ENCODE results near the gene KRT7.

DNA sequence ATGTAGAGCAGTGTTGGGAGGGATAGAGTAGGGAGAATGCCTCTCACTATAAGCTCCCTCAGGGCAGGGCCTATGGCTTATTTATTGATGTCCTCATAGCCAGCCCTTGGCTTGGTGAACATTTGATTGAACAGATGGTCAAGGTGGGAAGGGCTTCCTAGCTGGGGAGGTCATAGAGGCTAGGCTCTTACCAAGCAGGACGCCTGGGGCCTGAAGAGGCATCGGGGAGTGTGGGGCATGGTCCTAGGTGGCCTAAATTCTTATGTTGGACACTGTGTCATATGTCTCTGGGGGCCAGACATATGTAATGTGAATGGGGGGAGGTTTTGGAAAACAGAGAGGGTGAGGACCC, 23.5 kb downstream of the KRT7 start:
- TF ChIP-seq EZH2 (optimal IDR thresholded peaks at IDR 0.05; ENCODE audit: low read depth, low read length), result no peak
- TF ChIP-seq, protein P1, sequence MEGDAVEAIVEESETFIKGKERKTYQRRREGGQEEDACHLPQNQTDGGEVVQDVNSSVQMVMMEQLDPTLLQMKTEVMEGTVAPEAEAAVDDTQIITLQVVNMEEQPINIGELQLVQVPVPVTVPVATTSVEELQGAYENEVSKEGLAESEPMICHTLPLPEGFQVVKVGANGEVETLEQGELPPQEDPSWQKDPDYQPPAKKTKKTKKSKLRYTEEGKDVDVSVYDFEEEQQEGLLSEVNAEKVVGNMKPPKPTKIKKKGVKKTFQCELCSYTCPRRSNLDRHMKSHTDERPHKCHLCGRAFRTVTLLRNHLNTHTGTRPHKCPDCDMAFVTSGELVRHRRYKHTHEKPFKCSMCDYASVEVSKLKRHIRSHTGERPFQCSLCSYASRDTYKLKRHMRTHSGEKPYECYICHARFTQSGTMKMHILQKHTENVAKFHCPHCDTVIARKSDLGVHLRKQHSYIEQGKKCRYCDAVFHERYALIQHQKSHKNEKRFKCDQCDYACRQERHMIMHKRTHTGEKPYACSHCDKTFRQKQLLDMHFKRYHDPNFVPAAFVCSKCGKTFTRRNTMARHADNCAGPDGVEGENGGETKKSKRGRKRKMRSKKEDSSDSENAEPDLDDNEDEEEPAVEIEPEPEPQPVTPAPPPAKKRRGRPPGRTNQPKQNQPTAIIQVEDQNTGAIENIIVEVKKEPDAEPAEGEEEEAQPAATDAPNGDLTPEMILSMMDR (IDR thresholded peaks at IDR 0.05; ENCODE audit: low read length), result no peak
